RKO (cell line): Measurements from ENCODE around the gene SKIC8.

ENCODE experiments used
- DNase-seq: peaks from one replicate; pipeline ENCODE4 v3.0.0-alpha.2; 2016; ENCODE audit warnings: low spot score

SKIC8 gene

GRCh38 chr15:78321786-78322185, 22.4 kb upstream of the SKIC8 start:
- DNase-seq: no peak

- DNase-seq: no peak
Measured at GRCh38 chr15:78321041-78321570, 21.7 kb upstream of the SKIC8 start.

GRCh38 chr15:78320183-78320582, 20.8 kb upstream of the SKIC8 start:
- no peak for DNase-seq

GRCh38 chr15:78319588-78319987, 20.2 kb upstream of the SKIC8 start:
- no peak for DNase-seq

- DNase-seq: peak; percentile 39
Measured at GRCh38 chr15:78317145-78317836, 17.9 kb upstream of the SKIC8 start.

GRCh38 chr15:78316283-78317083, 17.1 kb upstream of the SKIC8 start:
- no peak for DNase-seq

GRCh38 chr15:78315686-78316282, 16.4 kb upstream of the SKIC8 start:
- no peak for DNase-seq

- DNase-seq: no peak
Measured at GRCh38 chr15:78314181-78314581, 14.8 kb upstream of the SKIC8 start.

GRCh38 chr15:78313383-78313782, 14.0 kb upstream of the SKIC8 start:
- DNase-seq: no peak

GRCh38 chr15:78312957-78313356, 13.5 kb upstream of the SKIC8 start:
- no peak for DNase-seq

GRCh38 chr15:78312536-78312935, 13.1 kb upstream of the SKIC8 start:
- no peak for DNase-seq

GRCh38 chr15:78311292-78311691, 11.9 kb upstream of the SKIC8 start:
- no peak for DNase-seq

- peak; percentile 60 for DNase-seq
Measured at GRCh38 chr15:78308422-78309032, 9.1 kb upstream of the SKIC8 start.

- no peak for DNase-seq
Measured at GRCh38 chr15:78307976-78308375, 8.6 kb upstream of the SKIC8 start.

- no peak for DNase-seq
Measured at GRCh38 chr15:78306176-78306774, 6.9 kb upstream of the SKIC8 start.

- DNase-seq: no peak
Measured at GRCh38 chr15:78304216-78305066, 5.0 kb upstream of the SKIC8 start.

GRCh38 chr15:78302579-78303312, 3.3 kb upstream of the SKIC8 start:
- DNase-seq: peak; percentile 36

- no peak for DNase-seq
Measured at GRCh38 chr15:78301828-78302227, 2.4 kb upstream of the SKIC8 start.

GRCh38 chr15:78301326-78301725, 1.9 kb upstream of the SKIC8 start:
- DNase-seq: no peak

GRCh38 chr15:78292219-78292618, 7.2 kb downstream of the SKIC8 start:
- DNase-seq: no peak
